Inferior parietal cortex (tissue), 1 donor: ENCODE data around the gene STK26.
"Not testable (repeated sequence)": the region's sequence is repeated elsewhere in the genome, so short reads cannot be mapped to it uniquely, and the experiment has no call there.

Source experiments
- DNase-seq: peaks from one replicate; pipeline ENCODE4 v3.0.0-alpha.2; 2016; ENCODE audit errors: extremely low spot score

Gene STK26

DNA sequence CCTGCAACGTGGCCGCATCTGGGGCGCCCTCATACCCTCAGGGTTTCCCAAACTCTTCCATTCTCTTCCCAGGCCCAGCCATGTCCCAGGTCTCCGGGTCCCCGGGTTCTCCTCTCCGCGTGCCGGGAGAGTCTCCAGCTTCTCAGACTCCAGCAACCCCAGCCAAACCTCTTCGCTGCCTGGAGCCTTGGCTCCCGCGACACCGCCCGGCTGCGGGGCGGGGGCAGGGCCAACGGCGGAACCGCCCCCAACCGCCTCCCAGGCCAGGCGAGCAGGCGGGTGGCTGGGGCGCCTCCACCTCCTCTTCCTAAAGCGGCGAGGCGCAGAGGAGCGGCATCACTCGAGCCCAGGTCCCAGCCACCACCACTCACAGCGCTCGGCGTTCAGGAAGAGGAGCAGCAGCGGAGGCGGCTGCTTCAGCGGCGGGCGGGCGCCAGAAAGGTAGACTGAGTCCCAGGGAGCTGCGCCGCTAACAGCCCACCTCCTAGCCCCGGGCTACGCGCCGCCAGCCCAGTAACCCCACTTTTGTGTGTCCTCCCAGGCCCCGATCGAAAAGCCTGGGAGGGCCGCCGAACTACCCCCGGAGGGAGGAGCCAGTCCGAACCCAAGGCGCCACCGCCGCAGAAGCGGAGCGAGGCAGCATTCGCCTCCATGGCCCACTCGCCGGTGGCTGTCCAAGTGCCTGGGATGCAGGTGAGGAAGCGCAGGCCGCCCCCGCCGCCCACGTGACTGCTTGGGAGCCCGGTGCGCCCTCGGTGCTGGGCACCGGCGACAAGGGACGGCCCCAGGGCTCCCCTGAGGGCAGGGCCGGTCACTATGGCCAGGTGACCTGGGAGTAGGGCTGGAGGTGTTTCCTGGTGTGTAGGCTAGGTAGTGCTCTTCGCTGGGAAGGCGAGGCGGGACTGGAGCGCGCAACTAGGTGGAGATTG lies at the start of gene STK26:
Gene STK26, plus strand, starts transcription at position 336 of the 929 bp plus-strand sequence. Its CDS starts 316 bp downstream, at position 652.
- peak; percentile 13 for DNase-seq

DNA sequence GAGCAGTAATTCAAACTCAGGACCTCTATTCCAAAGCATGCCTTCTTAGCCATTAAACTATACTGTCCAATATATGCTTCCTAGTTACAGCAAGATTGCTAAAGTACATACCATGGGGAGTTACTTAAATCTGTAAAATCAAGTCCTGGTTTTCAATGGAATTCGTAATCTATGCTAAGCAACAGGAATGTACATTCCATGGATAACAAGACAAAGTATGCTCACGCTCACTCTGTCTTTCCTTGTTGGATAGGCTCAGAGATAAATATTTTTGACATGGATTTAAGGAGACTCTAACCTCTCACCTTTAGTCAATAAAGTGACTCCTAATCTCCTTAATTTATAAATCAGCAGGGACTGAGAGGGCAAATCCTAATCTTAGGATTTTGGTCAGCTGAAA lies 47.3 kb upstream of the STK26 start:
- DNase-seq, result no peak

DNA sequence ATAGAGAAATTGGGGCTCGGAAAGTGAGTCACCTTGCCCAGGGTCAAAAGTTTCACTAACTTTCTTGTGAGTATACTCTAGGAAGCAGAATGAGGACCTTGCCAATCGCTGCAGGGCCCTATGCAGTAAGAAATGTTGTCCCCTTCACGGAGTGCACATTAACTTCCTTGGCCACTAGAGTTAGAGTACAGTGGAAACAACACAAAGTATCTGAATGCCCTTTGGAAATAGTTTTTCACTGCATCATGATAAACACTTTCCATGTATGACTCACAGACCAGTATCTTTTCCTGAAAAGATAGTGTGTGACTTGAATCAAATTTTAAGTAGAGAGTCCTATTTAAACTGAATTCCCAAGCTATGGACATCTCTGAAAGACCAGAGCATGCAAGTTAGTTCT lies 45.5 kb upstream of the STK26 start:
- no peak for DNase-seq

DNA sequence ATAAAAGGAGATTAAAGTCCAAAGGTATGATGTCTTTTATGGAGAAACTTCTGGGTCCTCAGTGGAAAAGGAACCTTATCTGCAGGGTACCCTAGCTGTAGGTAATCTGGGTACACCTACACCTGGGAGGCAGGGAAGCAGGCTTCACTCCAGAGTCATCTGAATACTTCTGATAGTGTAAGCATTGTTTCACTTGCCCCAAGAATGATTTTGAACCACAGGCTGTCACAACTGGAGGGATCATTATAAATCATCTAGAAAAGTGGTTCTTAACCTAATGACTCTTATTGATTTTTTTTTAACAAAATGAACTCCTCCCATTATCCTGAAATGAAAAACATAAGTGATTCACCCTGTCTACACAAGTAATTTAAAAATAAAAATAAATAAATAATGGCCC lies 44.0 kb upstream of the STK26 start:
- no peak for DNase-seq

DNA sequence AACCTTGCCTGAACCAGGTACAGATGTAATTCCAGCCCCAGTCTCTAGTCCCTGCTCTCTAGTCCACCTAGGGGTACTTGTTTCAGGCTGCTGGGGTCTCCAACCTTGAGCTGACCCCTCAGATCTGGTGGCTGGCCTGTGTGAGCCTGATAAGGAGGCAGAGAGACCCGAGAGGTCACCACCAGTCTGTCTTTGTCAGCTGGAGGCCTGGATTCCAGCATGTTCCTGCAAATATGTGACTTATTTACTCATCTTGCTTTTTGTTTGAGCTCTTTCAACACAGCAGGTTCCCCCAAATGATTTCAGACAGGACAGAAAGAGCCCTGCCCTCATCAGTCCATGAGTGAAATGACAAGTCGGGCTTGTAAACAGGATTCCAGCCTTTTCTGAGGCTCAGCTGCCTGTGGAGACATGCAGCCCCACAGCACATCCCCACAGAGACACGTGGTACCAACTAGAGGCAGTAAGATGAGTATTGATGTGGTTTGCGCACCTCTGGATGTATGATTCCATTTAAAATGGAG lies 37.5 kb upstream of the STK26 start:
- DNase-seq, result no peak

DNA sequence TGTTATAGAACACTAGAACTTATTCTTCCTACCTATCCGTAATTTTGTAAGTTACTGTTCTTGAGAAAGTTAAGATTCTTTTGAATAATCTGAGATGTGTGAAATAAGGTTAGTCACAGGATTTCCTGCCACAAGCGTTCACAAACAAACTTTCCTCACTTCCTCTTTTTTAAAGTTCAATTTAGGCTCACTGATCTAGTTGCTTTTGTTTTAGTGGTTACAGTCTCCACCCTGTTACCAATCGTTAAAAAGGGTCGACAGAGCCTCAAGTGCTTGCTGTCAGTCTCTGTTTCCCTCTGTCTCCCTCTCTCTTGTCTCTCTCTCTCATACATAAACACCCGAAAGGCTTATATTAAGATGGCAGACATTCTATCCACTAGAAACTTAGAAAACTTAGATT lies 35.9 kb upstream of the STK26 start:
- no peak for DNase-seq

DNA sequence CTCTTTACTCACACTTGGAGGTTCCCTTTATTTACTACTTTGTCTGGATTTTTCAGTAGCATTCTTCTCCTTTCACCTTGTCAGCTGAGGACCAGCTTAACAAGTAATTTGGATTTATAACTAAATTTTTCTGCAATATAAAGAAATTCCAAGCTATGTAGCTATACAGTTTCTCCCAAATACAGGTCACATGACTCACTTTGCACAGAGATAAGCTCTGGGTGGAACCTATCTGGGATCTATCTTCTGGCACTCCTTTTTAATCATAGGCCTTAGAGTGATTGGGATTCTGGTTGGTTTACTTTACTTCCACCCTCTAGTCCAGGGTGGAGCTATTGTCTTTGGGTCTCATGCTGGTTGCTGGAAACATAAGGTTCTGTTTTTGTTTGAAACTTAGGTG lies 34.9 kb upstream of the STK26 start:
- DNase-seq, result no peak

DNA sequence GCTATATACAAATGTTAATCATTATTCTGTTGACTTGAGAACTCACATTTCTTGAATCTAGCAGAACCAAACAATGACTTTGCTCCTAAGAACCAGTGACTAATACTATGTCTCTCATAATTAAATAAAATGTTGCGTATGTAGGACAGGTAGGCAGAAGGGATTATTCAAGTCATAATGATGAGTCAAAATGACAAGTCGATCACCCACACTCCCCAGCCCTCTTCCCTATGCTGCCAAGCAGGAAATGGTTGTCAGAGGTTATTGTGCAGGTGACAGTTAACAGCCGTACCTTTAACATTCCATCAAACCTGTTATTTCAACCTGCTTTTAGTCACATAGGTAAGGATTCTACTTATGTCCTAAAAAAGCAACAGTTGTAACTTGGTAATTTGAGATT lies 22.0 kb upstream of the STK26 start:
- no peak for DNase-seq

DNA sequence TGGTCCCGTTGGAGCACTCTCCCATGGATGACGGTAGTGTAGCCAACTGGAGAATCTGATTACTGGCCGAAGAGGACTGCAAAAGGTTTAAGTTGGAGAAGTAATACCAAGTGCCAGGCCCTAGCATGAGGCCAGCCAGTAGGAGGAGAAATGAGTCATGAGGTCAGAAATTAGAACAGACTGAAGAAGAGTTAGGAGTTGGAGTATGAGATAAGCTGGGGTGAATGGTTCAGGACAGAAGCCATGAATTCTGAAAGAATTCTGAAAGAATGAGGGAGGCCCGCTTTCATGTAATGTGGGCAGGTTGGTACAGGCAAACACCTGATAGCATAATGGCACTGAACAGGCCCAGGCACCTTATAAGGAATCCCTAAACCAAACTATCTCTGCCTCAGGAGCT lies 18.4 kb upstream of the STK26 start:
- DNase-seq, result no peak

DNA sequence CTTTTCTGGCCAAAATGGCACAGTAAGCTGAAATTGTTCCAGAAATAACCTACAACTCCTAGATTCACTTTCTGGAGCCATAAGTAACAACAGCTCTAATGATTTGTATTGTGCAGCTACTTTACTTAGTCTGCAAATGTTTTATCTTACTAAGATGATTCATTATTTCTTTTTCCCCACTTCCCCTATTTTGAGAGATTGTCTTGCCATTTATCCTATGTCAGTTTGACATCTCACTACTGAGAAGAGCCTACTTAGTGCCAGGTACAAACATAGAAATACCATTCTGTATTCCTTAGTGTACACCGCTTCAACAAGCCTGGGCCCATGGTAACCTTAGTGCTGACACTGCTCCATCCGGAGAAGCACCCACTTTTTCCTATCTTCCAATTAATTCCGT lies 13.8 kb upstream of the STK26 start:
- DNase-seq, result no peak

DNA sequence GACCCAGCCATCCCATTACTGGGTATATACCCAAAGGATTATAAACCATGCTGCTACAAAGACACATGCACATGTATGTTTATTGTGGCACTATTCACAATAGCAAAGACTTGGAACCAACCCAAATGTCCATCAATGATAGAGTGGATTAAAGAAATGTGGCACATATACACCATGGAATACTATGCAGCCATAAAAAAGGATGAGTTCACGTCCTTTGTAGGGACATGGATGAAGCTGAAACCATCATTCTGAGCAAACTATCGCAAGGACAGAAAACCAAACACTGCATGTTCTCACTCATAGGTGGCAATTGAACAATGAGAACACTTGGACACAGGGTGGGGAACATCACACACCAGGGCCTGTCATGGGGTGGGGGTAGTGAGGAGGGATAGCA lies 12.9 kb upstream of the STK26 start:
- DNase-seq, result not testable (repeated sequence)

DNA sequence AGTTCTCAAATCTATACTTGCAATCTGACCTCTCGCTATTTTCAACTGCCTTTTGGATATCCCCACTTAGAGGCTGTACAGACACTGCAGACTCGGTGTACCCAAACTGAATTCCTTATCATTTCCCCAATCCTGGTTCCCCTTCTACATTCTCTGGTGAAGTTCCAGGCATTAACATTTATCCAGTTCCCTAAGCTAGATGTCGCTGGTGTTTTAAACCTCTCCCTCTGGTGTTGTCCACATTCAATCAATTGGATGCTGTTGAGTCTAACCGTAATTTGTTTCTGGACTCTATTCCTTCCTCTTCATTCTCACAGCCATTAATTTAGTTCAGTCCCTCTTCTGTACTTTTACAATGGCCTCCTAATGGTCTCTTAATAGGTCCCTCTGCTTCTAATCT lies 7.2 kb upstream of the STK26 start:
- DNase-seq, result no peak

DNA sequence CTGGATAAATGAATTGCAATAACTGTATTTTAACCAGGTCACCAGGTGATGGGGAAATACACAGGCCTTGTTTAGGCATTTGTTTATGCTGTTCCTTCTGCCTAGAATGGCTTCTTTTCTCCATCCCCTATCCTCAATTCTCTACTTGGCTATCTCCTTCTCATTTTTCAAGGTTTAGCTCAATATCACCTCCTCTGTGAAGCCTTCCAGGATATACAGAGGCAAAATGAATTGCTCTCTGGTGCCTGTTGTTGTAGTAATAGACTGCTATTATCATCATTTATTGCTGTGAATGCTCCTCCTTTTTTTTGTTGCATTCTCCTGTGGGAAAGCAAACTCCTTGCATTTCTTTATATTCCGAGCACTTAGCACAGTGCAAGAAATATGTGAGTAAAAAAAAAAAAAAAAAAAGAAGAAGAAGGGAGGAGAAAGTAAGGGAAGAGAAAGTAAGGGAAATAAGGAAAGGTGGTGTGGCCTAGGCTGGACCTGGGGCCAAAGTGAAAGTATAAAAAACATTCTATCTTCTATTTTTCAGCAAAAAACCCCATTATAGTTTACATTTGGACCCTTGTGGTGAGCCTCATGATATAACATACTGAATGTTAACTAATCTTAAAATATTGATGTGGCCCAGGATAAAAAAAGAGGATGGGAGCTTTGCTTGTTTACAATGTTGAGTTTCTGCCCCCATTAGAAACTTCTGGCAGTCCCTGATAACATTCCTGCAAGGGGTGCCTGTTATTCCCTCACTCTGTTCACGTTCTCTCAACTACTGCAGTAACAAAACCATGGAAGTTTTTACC lies 6.3 kb upstream of the STK26 start:
- DNase-seq, result no peak

DNA sequence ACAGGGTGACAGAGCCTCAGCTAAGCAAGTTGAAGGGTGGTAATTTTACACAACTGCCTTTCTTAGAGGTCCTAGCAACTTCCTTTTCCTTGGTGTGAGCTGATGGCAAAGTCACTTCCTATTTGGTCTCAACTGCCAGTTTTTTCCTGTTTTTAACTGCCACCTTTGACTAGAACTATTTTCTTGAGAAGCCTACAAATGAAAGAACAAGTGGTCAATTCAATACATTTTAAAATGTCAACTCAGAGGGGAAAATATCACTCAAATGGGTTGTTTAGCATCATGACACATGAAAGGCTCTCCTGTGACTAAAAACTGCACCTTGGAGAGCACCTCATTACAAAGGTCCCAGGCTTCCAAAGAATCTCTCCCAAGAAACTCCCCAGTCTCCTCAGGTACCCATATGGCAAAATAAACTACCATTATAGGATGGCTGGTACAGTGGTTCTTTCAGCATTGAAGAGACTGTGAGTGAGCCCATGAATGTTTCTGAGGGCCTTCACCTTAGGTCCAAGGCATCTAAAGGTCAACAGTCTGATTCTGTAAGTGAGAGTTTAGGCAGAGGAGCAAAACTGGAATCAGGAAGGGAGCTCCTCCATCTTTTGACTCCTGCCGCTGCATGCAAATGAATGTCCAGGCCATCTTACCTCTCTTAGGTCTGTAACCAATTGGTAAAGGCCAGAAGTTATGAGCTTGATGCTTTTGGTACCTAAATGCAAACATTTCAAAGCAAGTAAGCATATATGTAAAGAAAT lies 5.5 kb upstream of the STK26 start:
- DNase-seq, result no peak

DNA sequence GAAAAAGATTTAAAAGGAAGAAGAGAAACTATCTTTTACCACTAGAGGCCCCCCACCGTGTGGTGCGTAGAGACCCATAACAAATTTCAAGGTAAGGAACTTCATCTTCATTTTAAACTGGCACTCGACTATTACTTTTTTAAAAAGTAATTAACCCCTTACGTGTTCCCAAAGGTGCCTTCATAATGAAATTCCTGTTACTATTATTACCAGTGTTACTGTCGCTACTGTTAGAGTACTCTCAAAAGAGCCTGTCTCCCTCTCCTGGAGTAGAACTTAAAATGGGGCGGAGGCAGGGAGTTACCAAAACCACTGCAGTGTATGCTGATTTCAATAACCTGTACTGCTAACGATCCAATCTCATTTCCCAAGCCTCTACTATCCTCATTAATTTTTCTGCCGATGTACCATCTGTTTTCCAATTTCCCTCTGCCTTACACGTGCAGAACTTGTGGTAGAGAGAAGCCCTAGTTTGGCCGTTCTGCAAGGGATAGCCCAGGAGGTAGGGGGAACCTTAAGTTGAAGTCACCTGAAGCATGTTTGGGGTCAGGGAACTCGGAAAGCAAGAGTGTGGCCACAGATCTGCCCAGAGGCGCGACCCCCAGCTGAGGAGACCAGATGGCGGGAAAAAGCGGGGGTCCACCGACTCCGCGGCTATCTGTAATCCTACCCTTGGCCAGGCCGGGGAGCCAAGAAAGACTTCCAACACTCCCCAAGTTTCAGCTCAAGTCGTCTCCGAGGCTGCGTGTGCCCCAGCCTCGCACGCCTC lies 720 bp upstream of the STK26 start:
- no peak for DNase-seq

DNA sequence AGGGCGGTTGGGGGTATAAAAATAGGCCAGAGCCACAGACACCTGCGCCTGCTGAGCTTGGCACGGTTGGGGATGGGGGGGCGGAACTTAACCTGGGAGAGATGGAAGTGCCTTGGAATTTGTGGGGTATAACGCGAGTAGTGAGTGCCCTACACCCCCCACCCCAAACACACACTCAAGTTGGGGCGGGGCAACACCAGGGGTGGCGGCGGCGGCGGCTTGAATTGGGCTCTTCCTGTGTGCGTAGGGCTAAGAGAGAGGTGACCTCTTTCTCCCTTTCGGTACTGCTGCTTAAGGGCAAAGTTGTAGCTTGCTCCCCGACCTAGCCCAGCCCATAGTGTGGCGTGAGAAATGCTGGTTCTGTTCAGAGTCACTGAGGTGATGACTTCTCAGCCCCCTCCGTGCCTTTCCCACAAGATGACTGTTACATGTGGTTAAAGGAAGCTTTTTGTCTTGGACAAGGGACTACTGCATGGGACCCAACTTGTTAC lies 839 bp downstream of the STK26 start:
- no peak for DNase-seq

DNA sequence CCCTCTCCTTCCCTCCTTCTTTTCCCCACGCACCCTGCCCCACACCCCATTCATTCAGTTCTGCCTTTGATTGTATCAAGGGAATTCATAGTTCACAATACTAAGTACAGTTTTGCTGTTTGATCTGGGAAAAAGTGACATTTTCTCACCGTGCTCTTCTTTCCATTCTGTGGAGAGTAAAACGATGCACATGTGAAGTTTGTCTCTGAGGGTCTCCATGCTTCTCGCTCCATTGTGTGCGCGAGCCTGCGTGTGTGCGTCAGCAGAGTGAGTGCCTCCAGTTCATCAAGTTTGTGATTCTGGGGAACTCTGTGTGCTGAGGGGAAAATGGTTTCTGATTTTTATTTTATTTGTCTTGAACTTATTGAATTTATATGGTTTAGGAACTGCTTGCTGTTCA lies 1.9 kb downstream of the STK26 start:
- DNase-seq, result no peak

DNA sequence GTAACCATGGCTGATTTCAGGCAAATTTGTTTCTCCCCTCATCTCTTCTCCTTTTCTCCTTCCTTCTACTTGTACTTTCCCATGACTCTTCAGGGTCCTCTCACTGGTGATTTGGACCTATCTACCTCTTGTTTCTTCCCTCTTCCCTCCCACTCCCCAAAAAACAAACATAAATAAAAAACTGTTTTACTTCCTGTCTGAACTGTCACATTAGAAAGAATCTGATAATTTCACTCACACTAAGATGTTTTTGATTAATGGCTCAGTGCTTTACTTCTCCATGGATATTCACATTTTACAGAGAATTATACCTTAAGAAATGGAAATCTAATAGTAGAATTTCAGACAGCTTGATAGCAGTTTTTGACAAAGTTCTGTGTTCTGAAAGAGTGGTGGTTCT lies 7.2 kb downstream of the STK26 start:
- no peak for DNase-seq

DNA sequence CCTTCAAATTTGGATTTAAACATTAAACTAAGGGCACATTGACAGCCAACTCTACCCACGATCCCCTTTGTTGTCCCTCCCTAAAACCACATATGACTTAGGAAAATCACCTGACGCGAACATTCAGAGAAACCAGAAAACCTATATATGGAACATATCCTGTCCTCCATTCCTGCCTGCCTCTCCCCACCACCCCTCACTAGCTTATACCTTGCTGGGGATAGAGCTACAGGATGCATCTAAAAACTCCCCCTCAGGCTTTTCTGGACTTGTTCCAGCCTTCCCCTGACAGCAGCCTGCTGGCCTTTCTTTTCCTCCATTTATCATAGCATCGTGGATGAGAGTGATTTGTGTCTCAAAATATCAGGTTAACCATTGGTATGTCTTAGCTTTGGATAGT lies 8.8 kb downstream of the STK26 start:
- DNase-seq, result no peak

DNA sequence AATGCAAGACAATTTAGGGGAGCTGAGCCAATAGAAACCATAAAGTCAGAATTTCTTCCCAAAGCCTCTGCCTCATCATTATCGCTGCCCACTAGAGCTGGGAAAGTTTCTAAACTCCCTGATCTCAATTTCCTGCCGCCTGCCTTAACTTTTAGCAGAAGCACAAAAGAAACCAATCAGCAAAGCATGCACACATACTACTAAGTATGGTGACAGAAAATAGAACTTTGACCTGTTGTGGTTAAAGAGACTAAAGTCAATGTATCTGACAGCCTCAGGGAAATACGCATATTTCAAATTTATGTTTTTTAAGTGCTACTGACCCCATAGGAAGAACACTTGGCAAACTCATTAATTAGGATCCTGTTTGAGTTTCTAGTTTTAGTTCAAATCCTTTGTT lies 10.1 kb downstream of the STK26 start:
- DNase-seq, result no peak

DNA sequence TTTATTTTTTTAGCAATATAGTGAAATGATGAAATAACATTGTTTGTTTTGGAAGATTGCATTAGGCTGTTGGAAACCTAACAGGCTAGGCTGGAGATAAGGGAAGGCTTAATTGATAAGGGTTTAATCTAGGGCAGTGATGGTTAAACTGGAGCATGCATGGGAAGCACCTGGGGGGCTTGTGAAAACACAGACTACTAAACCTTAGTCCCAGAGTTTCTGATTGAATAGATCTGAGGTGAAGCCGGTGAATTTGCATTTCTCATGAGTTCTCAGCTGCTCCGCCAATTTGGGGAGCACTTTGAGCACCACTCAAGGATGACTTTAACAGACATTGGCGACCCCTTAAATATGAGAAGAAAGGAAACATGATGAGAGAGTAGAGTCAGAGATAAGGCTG lies 11.5 kb downstream of the STK26 start:
- DNase-seq, result no peak
